ENCODE measurements around the gene STK17A. TPM values are rescaled to one million over a fixed set of nuclear protein-coding genes. Genes with fewer than 3 reads are reported as not detected.

Gene STK17A
- total RNA-seq, 1 experiment from 2014 or later, result 9.8 TPM

- Histone ChIP-seq H3K4me2 (ENCODE audit: insufficient read depth, insufficient read length, low read length) (no peak overlapping the region), H3K79me2 (ENCODE audit: insufficient read depth, low read length) (peaks cover 2% of the 10 kb centered on the region; the same call in 1 of the 2 replicates)
- peak overlapping the region in 2 of 3 experiments; percentile 31 to 82; a peak in 5 of 7 replicates for H3K27ac Mint-ChIP-seq
Measured at GRCh38 chr7:43659549-43659896, 76.6 kb downstream of the STK17A start.

More at GRCh38 chr7:43659549-43659896, 76.6 kb downstream of the STK17A start:
- Histone ChIP-seq H4K5ac (ENCODE audit: insufficient read length, low read depth, low read length) (no peak overlapping the region), H4K20me1 (ENCODE audit: control insufficient read depth, insufficient read depth, insufficient read length) (no peaks in the 10 kb centered on the region), H3K23ac (ENCODE audit: insufficient read length, low read depth, low read length) (no peak overlapping the region), H2AK5ac (ENCODE audit: insufficient read length, low read length) (no peak overlapping the region), H3T11ph (ENCODE audit: low read length) (no peak overlapping the region), H4K8ac (replicated peaks; ENCODE audit: insufficient read length, low read depth, low read length) (no peak overlapping the region), H2BK15ac (ENCODE audit: low read depth, low read length) (no peak overlapping the region), H2AFZ (ENCODE audit: low read length) (no peak overlapping the region), H3K23me2 (ENCODE audit: insufficient read length, low read depth, low read length, poor library complexity, severe bottlenecking) (no peaks in the 10 kb centered on the region), H3K9ac (ENCODE audit: extremely low read depth, insufficient read length, low read length) (no peak overlapping the region), H2BK12ac (ENCODE audit: insufficient read length, low read depth, low read length) (no peak overlapping the region), H2BK120ac (ENCODE audit: low read depth, low read length, poor library complexity, severe bottlenecking) (no peak overlapping the region), H2BK20ac (ENCODE audit: low read depth, low read length, poor library complexity, severe bottlenecking) (no peak overlapping the region), H3K79me1 (ENCODE audit: insufficient read depth, low read depth, low read length, poor library complexity, severe bottlenecking) (peaks cover 5% of the 10 kb centered on the region), H3K56ac (ENCODE audit: insufficient read length, low read depth, low read length) (no peak overlapping the region), H2BK5ac (ENCODE audit: insufficient read length, low read length) (no peak overlapping the region), H3K18ac (ENCODE audit: insufficient read length, low read depth, low read length) (no peak overlapping the region), H3K27ac (ENCODE audit: insufficient read length, low read depth, low read length) (no peak overlapping the region), H4K91ac (ENCODE audit: insufficient read length, low read depth, low read length) (no peak overlapping the region), H3K4ac (ENCODE audit: low read depth, low read length) (no peak overlapping the region), H3K9me3 (ENCODE audit: control insufficient read depth, low read depth, low read length) (no peaks in the 10 kb centered on the region), H3K4me1 (ENCODE audit: insufficient read depth, low read length) (peaks cover 9% of the 10 kb centered on the region; the same call in 1 of the 2 replicates), H3K27me3 (ENCODE audit: insufficient read depth, low read length) (no peaks in the 10 kb centered on the region), H3K14ac (ENCODE audit: insufficient read depth, low read length) (no peak overlapping the region)
- Mint-ChIP-seq H3K36me3 (ENCODE audit: insufficient read depth in 1 of 3, low read depth in 3 of 3) (peaks cover 10 to 23% (median 20%) of the 10 kb centered on the region in 3 experiments; a peak in 6 of 7 replicates), H3K27me3 (ENCODE audit: low read depth) (no peaks in the 10 kb centered on the region), H3K9me3 (no peaks in the 10 kb centered on the region; a peak in 1 of 5 replicates), H3K4me1 (peaks cover 29% of the 10 kb centered on the region in 2 experiments), H3K4me3 (no peak overlapping the region)
- no peak for DNase-seq
- TF ChIP-seq, protein P1, sequence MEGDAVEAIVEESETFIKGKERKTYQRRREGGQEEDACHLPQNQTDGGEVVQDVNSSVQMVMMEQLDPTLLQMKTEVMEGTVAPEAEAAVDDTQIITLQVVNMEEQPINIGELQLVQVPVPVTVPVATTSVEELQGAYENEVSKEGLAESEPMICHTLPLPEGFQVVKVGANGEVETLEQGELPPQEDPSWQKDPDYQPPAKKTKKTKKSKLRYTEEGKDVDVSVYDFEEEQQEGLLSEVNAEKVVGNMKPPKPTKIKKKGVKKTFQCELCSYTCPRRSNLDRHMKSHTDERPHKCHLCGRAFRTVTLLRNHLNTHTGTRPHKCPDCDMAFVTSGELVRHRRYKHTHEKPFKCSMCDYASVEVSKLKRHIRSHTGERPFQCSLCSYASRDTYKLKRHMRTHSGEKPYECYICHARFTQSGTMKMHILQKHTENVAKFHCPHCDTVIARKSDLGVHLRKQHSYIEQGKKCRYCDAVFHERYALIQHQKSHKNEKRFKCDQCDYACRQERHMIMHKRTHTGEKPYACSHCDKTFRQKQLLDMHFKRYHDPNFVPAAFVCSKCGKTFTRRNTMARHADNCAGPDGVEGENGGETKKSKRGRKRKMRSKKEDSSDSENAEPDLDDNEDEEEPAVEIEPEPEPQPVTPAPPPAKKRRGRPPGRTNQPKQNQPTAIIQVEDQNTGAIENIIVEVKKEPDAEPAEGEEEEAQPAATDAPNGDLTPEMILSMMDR (conservative IDR thresholded peaks at IDR 0.05), result no peak

All from H9 (cell line).